ENCODE results near the gene DRD3.

- TF ChIP-seq EZH2 (IDR thresholded peaks at IDR 0.05; ENCODE audit: insufficient read depth, low read length) (no peak), CTCF (IDR thresholded peaks at IDR 0.05; ENCODE audit: insufficient read depth, low read depth, low read length) (no peak)
Measured at GRCh38 chr3:114147251-114147650, 31.6 kb downstream of the DRD3 start.

Measured in astrocyte (in vitro differentiated cells and primary cell).